CD1c-positive myeloid dendritic cell (primary cell): ENCODE data around the gene PRRT4.

Source experiments
- DNase-seq: peaks from one replicate; pipeline ENCODE4 v3.0.0-alpha.2; 2016; ENCODE audit errors: extremely low spot score

The PRRT4 gene

GRCh38 chr7:128374041-128374440, 12.6 kb upstream of the PRRT4 start:
- no peak for DNase-seq

GRCh38 chr7:128373606-128374005, 12.1 kb upstream of the PRRT4 start:
- no peak for DNase-seq

- DNase-seq = no peak
Observed at GRCh38 chr7:128370491-128370890, 9.0 kb upstream of the PRRT4 start.

- DNase-seq = no peak
Observed at GRCh38 chr7:128366986-128367385, 5.5 kb upstream of the PRRT4 start.

GRCh38 chr7:128366300-128366699, 4.8 kb upstream of the PRRT4 start:
- DNase-seq = no peak

- no peak for DNase-seq
Observed at GRCh38 chr7:128365432-128365831, 3.9 kb upstream of the PRRT4 start.

- DNase-seq = no peak
Observed at GRCh38 chr7:128364166-128364870, 2.8 kb upstream of the PRRT4 start.

- DNase-seq = no peak
Observed at GRCh38 chr7:128363261-128363721, 1.8 kb upstream of the PRRT4 start.

GRCh38 chr7:128362670-128363069, 1.2 kb upstream of the PRRT4 start:
- no peak for DNase-seq

GRCh38 chr7:128360359-128360678, 1.2 kb downstream of the PRRT4 start:
- no peak for DNase-seq

GRCh38 chr7:128359939-128360338, 1.6 kb downstream of the PRRT4 start:
- no peak for DNase-seq

GRCh38 chr7:128359336-128359735, 2.2 kb downstream of the PRRT4 start:
- no peak for DNase-seq

GRCh38 chr7:128358233-128358632, 3.3 kb downstream of the PRRT4 start:
- DNase-seq = no peak

- DNase-seq = no peak
Observed at GRCh38 chr7:128357217-128357613, 4.3 kb downstream of the PRRT4 start.

GRCh38 chr7:128356546-128357216, 4.8 kb downstream of the PRRT4 start:
- no peak for DNase-seq

- DNase-seq = no peak
Observed at GRCh38 chr7:128353610-128354009, 7.9 kb downstream of the PRRT4 start.

GRCh38 chr7:128353189-128353588, 8.3 kb downstream of the PRRT4 start:
- no peak for DNase-seq

GRCh38 chr7:128352636-128353035, 8.9 kb downstream of the PRRT4 start:
- no peak for DNase-seq

GRCh38 chr7:128352153-128352537, 9.3 kb downstream of the PRRT4 start:
- DNase-seq = peak; percentile 59

- DNase-seq = no peak
Observed at GRCh38 chr7:128351296-128352152, 10.0 kb downstream of the PRRT4 start.

GRCh38 chr7:128350708-128351295, 10.7 kb downstream of the PRRT4 start:
- DNase-seq = no peak

- DNase-seq = no peak
Observed at GRCh38 chr7:128349466-128349825, 12.0 kb downstream of the PRRT4 start.
